GM12878 (cell line): ENCODE results near the gene RNF34. TPM values are rescaled to one million over a fixed set of nuclear protein-coding genes. Genes with fewer than 3 reads are reported as not detected.

Experiments used
- CBFB ChIP-seq: IDR thresholded peaks from 2 replicates; pipeline ENCODE4 v1.6.1; 2016; ENCODE audit warnings: antibody characterized with exemption, low read depth
- EED ChIP-seq: sonication (generic); IDR thresholded peaks from 2 replicates; pipeline ENCODE4 v1.6.1; 2016; ENCODE audit warnings: antibody characterized with exemption, low read depth
- ESRRA ChIP-seq: IDR thresholded peaks from 2 replicates; pipeline ENCODE4 v1.6.1; 2012; ENCODE audit warnings: mild to moderate bottlenecking, low read length, improper control_type of control experiment
- EZH2 ChIP-seq: IDR thresholded peaks from 2 replicates; pipeline ENCODE4 v1.6.1; 2012; ENCODE audit warnings: low read depth, mild to moderate bottlenecking, control low read depth, inconsistent platforms, low read length, borderline replicate concordance; ENCODE audit not compliant: control insufficient read depth
- HDAC6 ChIP-seq: fragments of 200-600 bp; sonication (generic); IDR thresholded peaks from one replicate; pipeline ENCODE4 v1.8.0; 2017; ENCODE audit warnings: antibody characterized with exemption; ENCODE audit not compliant: unreplicated experiment
- HSF1 ChIP-seq: fragments of 150-350 bp; IDR thresholded peaks from 2 replicates; pipeline ENCODE4 v1.6.1; 2014; ENCODE audit warnings: mild to moderate bottlenecking, low read depth, low read length
- IKZF1 ChIP-seq: fragments of 450-650 bp; conservative IDR thresholded peaks from 2 replicates; pipeline ENCODE4 v1.6.1; 2017; ENCODE audit warnings: antibody characterized with exemption, mild to moderate bottlenecking
- MTA3 ChIP-seq: IDR thresholded peaks from 2 replicates; pipeline ENCODE4 v1.6.1; 2012; ENCODE audit warnings: low read length, inconsistent platforms, borderline replicate concordance
- NFIC ChIP-seq: IDR thresholded peaks from 2 replicates; pipeline ENCODE4 v1.6.1; 2012; ENCODE audit warnings: low read depth, mild to moderate bottlenecking, inconsistent platforms, low read length, moderate library complexity
- POLR2AphosphoS5 ChIP-seq: IDR thresholded peaks from 2 replicates; pipeline ENCODE4 v1.6.1; 2011; ENCODE audit warnings: mild to moderate bottlenecking, low read length, inconsistent platforms
- RELB ChIP-seq: fragments of 450-650 bp; IDR thresholded peaks from 2 replicates; pipeline ENCODE4 v1.6.1; 2017; ENCODE audit warnings: low read depth, mild to moderate bottlenecking, moderate library complexity
- SMAD1 ChIP-seq: fragments of 450-650 bp; IDR thresholded peaks from 2 replicates; pipeline ENCODE4 v1.6.1; 2018; ENCODE audit warnings: mild to moderate bottlenecking, low read depth; ENCODE audit not compliant: partially characterized antibody
- TCF3 ChIP-seq: IDR thresholded peaks from 2 replicates; pipeline ENCODE4 v1.6.1; 2012; ENCODE audit warnings: low read depth, mild to moderate bottlenecking, low read length, borderline replicate concordance; ENCODE audit not compliant: insufficient read depth
- YY1 ChIP-seq: IDR thresholded peaks from 2 replicates; pipeline ENCODE4 v1.6.1; 2011; ENCODE audit warnings: low read depth, mild to moderate bottlenecking, low read length
- ZBTB11 ChIP-seq: fragments of 450-650 bp; formaldehyde crosslinking; IDR thresholded peaks from 2 replicates; pipeline ENCODE4 v1.5.0; 2022; ENCODE audit warnings: mild to moderate bottlenecking, missing genetic modification characterization
- polyA plus RNA-seq, 11 experiments: library from polyadenylated mRNA; depleted of rRNA in 4 of 11; unstranded in 6 of 11; stranded (reverse) in 5 of 11; fragments of >200 nt; fragmentation: Nextera tagmentation in 4 of 11; fragmentation: Illumina TruSeq in 1 of 11; extraction: Ambion mirVana in 4 of 11; extraction: Trizol in 1 of 11; gene quantifications; 1 replicate in 1 of 11; 2 replicates in 10 of 11; pipeline versions ENCODE4 v1.2.1 to v1.2.3, GENCODE V29; 2011 to 2016; ENCODE audit warnings: inconsistent platforms in 2 of 11, missing spikeins in 2 of 11, low read depth in 1 of 11
- total RNA-seq, 4 experiments: library from RNA; depleted of rRNA in 3 of 4; stranded (reverse); fragments of >200 nt in 3 of 4; fragmentation: Illumina TruSeq in 1 of 4; extraction: Trizol in 1 of 4; gene quantifications; 2 replicates each; pipeline versions ENCODE4 v1.2.1 to v1.2.3, GENCODE V29; 2013 to 2021
- TF ChIP-seq, protein P1 (sequence below): fragments of 450-650 bp; formaldehyde crosslinking; IDR thresholded peaks from 2 replicates; pipeline ENCODE4 v1.4.0; 2022; ENCODE audit warnings: mild to moderate bottlenecking, moderate library complexity
- TF ChIP-seq, protein P2 (sequence below), 3 experiments: IDR thresholded peaks in 2 of 3; conservative IDR thresholded peaks in 1 of 3; 2 replicates each; pipeline ENCODE4 v1.5.1; 2011; ENCODE audit warnings: low read depth in 3 of 3, low read length in 3 of 3, mild to moderate bottlenecking in 3 of 3, control low read depth in 2 of 3, moderate library complexity in 2 of 3, inconsistent platforms in 1 of 3, mixed read lengths in 1 of 3; ENCODE audit not compliant: control insufficient read depth in 2 of 3, insufficient read depth in 1 of 3; ENCODE audit errors: extremely low read depth in 1 of 3

RNF34 gene
- total and polyA plus RNA-seq, 10 of the 15 experiments (the other 5 are each of a cell fraction or from before 2014, with no cell fraction given): 63.6 to 199 (median 115) TPM

- TF ChIP-seq, protein P1, sequence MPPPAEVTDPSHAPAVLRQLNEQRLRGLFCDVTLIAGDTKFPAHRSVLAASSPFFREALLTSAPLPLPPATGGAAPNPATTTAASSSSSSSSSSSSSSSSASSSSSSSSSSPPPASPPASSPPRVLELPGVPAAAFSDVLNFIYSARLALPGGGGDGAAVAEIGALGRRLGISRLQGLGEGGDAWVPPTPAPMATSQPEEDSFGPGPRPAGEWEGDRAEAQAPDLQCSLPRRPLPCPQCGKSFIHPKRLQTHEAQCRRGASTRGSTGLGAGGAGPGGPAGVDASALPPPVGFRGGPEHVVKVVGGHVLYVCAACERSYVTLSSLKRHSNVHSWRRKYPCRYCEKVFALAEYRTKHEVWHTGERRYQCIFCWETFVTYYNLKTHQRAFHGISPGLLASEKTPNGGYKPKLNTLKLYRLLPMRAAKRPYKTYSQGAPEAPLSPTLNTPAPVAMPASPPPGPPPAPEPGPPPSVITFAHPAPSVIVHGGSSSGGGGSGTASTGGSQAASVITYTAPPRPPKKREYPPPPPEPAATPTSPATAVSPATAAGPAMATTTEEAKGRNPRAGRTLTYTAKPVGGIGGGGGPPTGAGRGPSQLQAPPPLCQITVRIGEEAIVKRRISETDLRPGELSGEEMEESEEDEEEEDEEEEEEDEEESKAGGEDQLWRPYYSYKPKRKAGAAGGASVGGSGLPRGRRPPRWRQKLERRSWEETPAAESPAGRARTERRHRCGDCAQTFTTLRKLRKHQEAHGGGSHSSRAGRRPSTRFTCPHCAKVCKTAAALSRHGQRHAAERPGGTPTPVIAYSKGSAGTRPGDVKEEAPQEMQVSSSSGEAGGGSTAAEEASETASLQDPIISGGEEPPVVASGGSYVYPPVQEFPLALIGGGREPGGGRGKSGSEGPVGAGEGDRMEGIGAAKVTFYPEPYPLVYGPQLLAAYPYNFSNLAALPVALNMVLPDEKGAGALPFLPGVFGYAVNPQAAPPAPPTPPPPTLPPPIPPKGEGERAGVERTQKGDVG: no peak
- TF ChIP-seq RELB (0 out of 2 replicates have a peak, but pooled peaks have one; percentile 30), YY1 (peak; percentile 57; the same call in 1 of the 2 replicates), CBFB (no peak), SMAD1 (no peak), EZH2 (no peak), ZBTB11 (CRISPR knock-in tag) (no peak), TCF3 (no peak), IKZF1 (0 out of 2 replicates have a peak, but pooled peaks have one; percentile 25), HDAC6 (no peak), ESRRA (no peak), EED (no peak), MTA3 (no peak), HSF1 (no peak), POLR2AphosphoS5 (0 out of 2 replicates have a peak, but pooled peaks have one; percentile 19), NFIC (no peak)
- TF ChIP-seq, protein P2, sequence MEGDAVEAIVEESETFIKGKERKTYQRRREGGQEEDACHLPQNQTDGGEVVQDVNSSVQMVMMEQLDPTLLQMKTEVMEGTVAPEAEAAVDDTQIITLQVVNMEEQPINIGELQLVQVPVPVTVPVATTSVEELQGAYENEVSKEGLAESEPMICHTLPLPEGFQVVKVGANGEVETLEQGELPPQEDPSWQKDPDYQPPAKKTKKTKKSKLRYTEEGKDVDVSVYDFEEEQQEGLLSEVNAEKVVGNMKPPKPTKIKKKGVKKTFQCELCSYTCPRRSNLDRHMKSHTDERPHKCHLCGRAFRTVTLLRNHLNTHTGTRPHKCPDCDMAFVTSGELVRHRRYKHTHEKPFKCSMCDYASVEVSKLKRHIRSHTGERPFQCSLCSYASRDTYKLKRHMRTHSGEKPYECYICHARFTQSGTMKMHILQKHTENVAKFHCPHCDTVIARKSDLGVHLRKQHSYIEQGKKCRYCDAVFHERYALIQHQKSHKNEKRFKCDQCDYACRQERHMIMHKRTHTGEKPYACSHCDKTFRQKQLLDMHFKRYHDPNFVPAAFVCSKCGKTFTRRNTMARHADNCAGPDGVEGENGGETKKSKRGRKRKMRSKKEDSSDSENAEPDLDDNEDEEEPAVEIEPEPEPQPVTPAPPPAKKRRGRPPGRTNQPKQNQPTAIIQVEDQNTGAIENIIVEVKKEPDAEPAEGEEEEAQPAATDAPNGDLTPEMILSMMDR (IDR thresholded peaks at IDR 0.05 in 2 of 3, conservative IDR thresholded peaks at IDR 0.05 in 1 of 3; ENCODE audit: control insufficient read depth in 2 of 3, extremely low read depth in 1 of 3, insufficient read depth in 1 of 3, low read depth in 3 of 3, low read length in 3 of 3): peak; percentile 76 to 92 (median 84)
These were observed 43.4 kb downstream of the RNF34 start (continued) for GRCh38 chr12:121443193-121443870.
